ENCODE data around the gene ERRFI1. TPM values are rescaled to one million over a fixed set of nuclear protein-coding genes. Genes with fewer than 3 reads are reported as not detected.
A peak's percentile ranks its signal among the peaks of the same experiment; 100 is the strongest.

Gene ERRFI1
- total RNA-seq, 2 experiments from 2014 or later: 3.6 TPM

- Mint-ChIP-seq H3K4me3 (no peak overlapping the region), H3K36me3 (ENCODE audit: low read depth) (peaks cover 17% of the 10 kb centered on the region), H3K27me3 (no peaks in the 10 kb centered on the region), H3K27ac (no peak overlapping the region), H3K9me3 (no peaks in the 10 kb centered on the region), H3K4me1 (ENCODE audit: low read depth) (no peaks in the 10 kb centered on the region)
- DNase-seq: no peak
- Histone ChIP-seq H3K27ac (ENCODE audit: low read depth in 1 of 2, low read length in 2 of 2) (no peak overlapping the region), H3K36me3 (ENCODE audit: insufficient read depth, low read length) (no peaks in the 10 kb centered on the region), H3K27me3 (ENCODE audit: control insufficient read depth in 1 of 2, insufficient read depth in 2 of 2, low read length in 2 of 2) (no peaks in the 10 kb centered on the region), H3K9me3 (ENCODE audit: control insufficient read depth in 1 of 2, insufficient read depth in 1 of 2, low read length in 2 of 2) (no peaks in the 10 kb centered on the region), H3K4me3 (ENCODE audit: low read length) (no peak overlapping the region), H3K4me1 (ENCODE audit: insufficient read depth, low read length) (no peaks in the 10 kb centered on the region)
- ATAC-seq (ENCODE audit: poor library complexity): no peak
- ChIA-PET POLR2A (no interaction called here), CTCF (no interaction called here)
- no peak for TF ChIP-seq CTCF (IDR thresholded peaks at IDR 0.05)
- intact Hi-C loops (cut with DNase I, micrococcal nuclease): no loop called here
These were observed 23.7 kb downstream of the ERRFI1 start for GRCh38 chr1:8002329-8002910.

GRCh38 chr1:7995437-7995836 is 30.7 kb downstream of the ERRFI1 start:
- H3K36me3 Mint-ChIP-seq (ENCODE audit: low read depth): peaks cover 16% of the 10 kb centered on the region
- Histone ChIP-seq H3K9me3 (ENCODE audit: control insufficient read depth in 1 of 2, insufficient read depth in 1 of 2, low read length in 2 of 2) (no peaks in the 10 kb centered on the region), H3K27ac (ENCODE audit: low read depth in 1 of 2, low read length in 2 of 2) (no peak overlapping the region), H3K27me3 (ENCODE audit: control insufficient read depth in 1 of 2, insufficient read depth in 2 of 2, low read length in 2 of 2) (no peaks in the 10 kb centered on the region), H3K4me1 (ENCODE audit: insufficient read depth, low read length) (no peaks in the 10 kb centered on the region), H3K36me3 (ENCODE audit: insufficient read depth, low read length) (no peaks in the 10 kb centered on the region), H3K4me3 (ENCODE audit: low read length) (no peak overlapping the region)
- H3K27ac Mint-ChIP-seq: no peak overlapping the region
- CTCF ChIA-PET: no interaction called here
- POLR2A ChIA-PET: no interaction called here
- ATAC-seq (ENCODE audit: poor library complexity) (no peak), DNase-seq (no peak)
- no peaks in the 10 kb centered on the region for H3K27me3 Mint-ChIP-seq
- no peak for TF ChIP-seq CTCF (IDR thresholded peaks at IDR 0.05)
- H3K4me1 Mint-ChIP-seq (ENCODE audit: low read depth): no peaks in the 10 kb centered on the region
- intact Hi-C loops (cut with DNase I, micrococcal nuclease): no loop called here
- H3K9me3 Mint-ChIP-seq: no peaks in the 10 kb centered on the region
- no peak overlapping the region for H3K4me3 Mint-ChIP-seq

GRCh38 chr1:7994827-7995226 is 31.3 kb downstream of the ERRFI1 start:
- ChIA-PET POLR2A (no interaction called here), CTCF (no interaction called here)
- Histone ChIP-seq H3K4me3 (ENCODE audit: low read length) (no peak overlapping the region), H3K9me3 (ENCODE audit: control insufficient read depth in 1 of 2, insufficient read depth in 1 of 2, low read length in 2 of 2) (no peaks in the 10 kb centered on the region), H3K27ac (ENCODE audit: low read depth in 1 of 2, low read length in 2 of 2) (no peak overlapping the region), H3K27me3 (ENCODE audit: control insufficient read depth in 1 of 2, insufficient read depth in 2 of 2, low read length in 2 of 2) (no peaks in the 10 kb centered on the region), H3K4me1 (ENCODE audit: insufficient read depth, low read length) (no peaks in the 10 kb centered on the region), H3K36me3 (ENCODE audit: insufficient read depth, low read length) (peaks cover under 1% of the 10 kb centered on the region)
- ATAC-seq (ENCODE audit: poor library complexity) (no peak), DNase-seq (no peak)
- Mint-ChIP-seq H3K4me1 (ENCODE audit: low read depth) (no peaks in the 10 kb centered on the region), H3K4me3 (no peak overlapping the region), H3K9me3 (no peaks in the 10 kb centered on the region), H3K27me3 (no peaks in the 10 kb centered on the region), H3K36me3 (ENCODE audit: low read depth) (peaks cover 21% of the 10 kb centered on the region), H3K27ac (no peak overlapping the region)
- intact Hi-C loops (cut with DNase I, micrococcal nuclease): no loop called here
- peak; percentile 28 for TF ChIP-seq CTCF (IDR thresholded peaks at IDR 0.05)

Data from CD4-positive, alpha-beta T cell (primary cell).